Right atrium auricular region (tissue), 2 donors: ENCODE data around the gene TMEM126B. TPM values are rescaled to one million over a fixed set of nuclear protein-coding genes. Genes with fewer than 3 reads are reported as not detected.
"Not testable (repeated sequence)": the region's sequence is repeated elsewhere in the genome, so short reads cannot be mapped to it uniquely, and the experiment has no call there.

Experiments
- DNase-seq: peaks from one replicate; pipeline ENCODE4 v3.0.0-alpha.2; 2019; ENCODE audit warnings: low spot score
- H3K27ac ChIP-seq, 2 donors: fragments of 200-600 bp; sonication (generic); 1 replicate in 1 of 2; 2 replicates in 1 of 2; pipeline ENCODE4 v1.5.1; 2016 to 2019
- H3K27me3 ChIP-seq, 2 donors: fragments of 200-600 bp; sonication (generic); one replicate each; pipeline versions ENCODE4 v1.5.1 to v1.6.0; 2017 to 2019
- H3K36me3 ChIP-seq: fragments of 200-600 bp; sonication (generic); one replicate; pipeline ENCODE4 v1.5.1; 2016
- H3K4me1 ChIP-seq, 2 donors: fragments of 200-600 bp; sonication (generic); one replicate each; pipeline versions ENCODE4 v1.5.1 to v1.6.0; 2017 to 2019
- H3K4me3 ChIP-seq, 2 donors: fragments of 200-600 bp; sonication (generic); 1 replicate in 1 of 2; 2 replicates in 1 of 2; pipeline ENCODE4 v1.5.1; 2017 to 2019; ENCODE audit warnings: mild to moderate bottlenecking in 1 of 2, moderate library complexity in 1 of 2
- H3K9me3 ChIP-seq, 2 donors: fragments of 200-600 bp; sonication (generic); one replicate each; pipeline ENCODE4 v1.5.1; 2019
- CTCF ChIP-seq, 2 donors: fragments of 200-600 bp; sonication (generic); IDR thresholded peaks; one replicate each; pipeline ENCODE4 v1.5.1; 2019; ENCODE audit warnings: antibody characterized with exemption in 2 of 2
- total RNA-seq, 2 donors: library from RNA; depleted of rRNA; stranded (reverse); fragments of >200 nt; gene quantifications; one replicate each; pipeline ENCODE4 v1.1.0, GENCODE V29; 2016

TMEM126B gene
- total RNA-seq, 2 donors from 2014 or later, result 37.2 to 63.7 TPM

GRCh38 chr11:85668157-85668556, 39.8 kb downstream of the TMEM126B start:
- TF ChIP-seq CTCF (IDR thresholded peaks at IDR 0.05), result no peak
- DNase-seq, result no peak
- H3K9me3 ChIP-seq, result no peaks in the 10 kb centered on the region
- H3K36me3 ChIP-seq, result no peaks in the 10 kb centered on the region
- no peak overlapping the region for H3K27ac ChIP-seq
- H3K27me3 ChIP-seq, result no peaks in the 10 kb centered on the region
- H3K4me3 ChIP-seq, result no peak overlapping the region
- H3K4me1 ChIP-seq, result peaks cover 0 to 10% of the 10 kb centered on the region in 2 donors

- not testable (repeated sequence) for H3K9me3 ChIP-seq, H3K27me3 ChIP-seq, H3K27ac ChIP-seq, H3K4me1 ChIP-seq, H3K36me3 ChIP-seq, H3K4me3 ChIP-seq, DNase-seq
Observed at GRCh38 chr11:85670949-85671663, 42.7 kb downstream of the TMEM126B start.

GRCh38 chr11:85672105-85672902, 43.9 kb downstream of the TMEM126B start:
- Histone ChIP-seq H3K4me3 (no peak overlapping the region), H3K27me3 (no peaks in the 10 kb centered on the region), H3K4me1 (no peaks in the 10 kb centered on the region), H3K27ac (no peak overlapping the region), H3K36me3 (no peaks in the 10 kb centered on the region), H3K9me3 (no peaks in the 10 kb centered on the region)
- no peak for DNase-seq
- TF ChIP-seq CTCF (IDR thresholded peaks at IDR 0.05), result no peak

- TF ChIP-seq CTCF (IDR thresholded peaks at IDR 0.05), result no peak
- no peaks in the 10 kb centered on the region for H3K9me3 ChIP-seq
- H3K27me3 ChIP-seq, result no peaks in the 10 kb centered on the region
- H3K4me1 ChIP-seq, result no peaks in the 10 kb centered on the region
- no peaks in the 10 kb centered on the region for H3K36me3 ChIP-seq
- no peak overlapping the region for H3K4me3 ChIP-seq
- no peak overlapping the region for H3K27ac ChIP-seq
- DNase-seq, result no peak
Observed at GRCh38 chr11:85673393-85673792, 45.0 kb downstream of the TMEM126B start.

- no peak for DNase-seq
- TF ChIP-seq CTCF (IDR thresholded peaks at IDR 0.05), result no peak
- H3K4me1 ChIP-seq, result peaks cover 0 to 15% of the 10 kb centered on the region in 2 donors
- no peaks in the 10 kb centered on the region for H3K36me3 ChIP-seq
- no peaks in the 10 kb centered on the region for H3K27me3 ChIP-seq
- H3K27ac ChIP-seq, result no peak overlapping the region
- H3K4me3 ChIP-seq, result no peak overlapping the region
- H3K9me3 ChIP-seq, result no peaks in the 10 kb centered on the region
Observed at GRCh38 chr11:85679576-85679975, 51.2 kb downstream of the TMEM126B start.

GRCh38 chr11:85680897-85681296, 52.5 kb downstream of the TMEM126B start:
- no peaks in the 10 kb centered on the region for H3K36me3 ChIP-seq
- peaks cover 0 to 26% of the 10 kb centered on the region in 2 donors for H3K4me1 ChIP-seq
- H3K9me3 ChIP-seq, result no peaks in the 10 kb centered on the region
- no peaks in the 10 kb centered on the region for H3K27me3 ChIP-seq
- no peak for DNase-seq
- TF ChIP-seq CTCF (IDR thresholded peaks at IDR 0.05), result no peak
- H3K4me3 ChIP-seq, result no peak overlapping the region
- H3K27ac ChIP-seq, result no peak overlapping the region
